Measurements from ENCODE around the gene SDK2.
"Not testable (repeated sequence)": the region's sequence is repeated elsewhere in the genome, so short reads cannot be mapped to it uniquely, and the experiment has no call there.

SDK2 gene

GRCh38 chr17:73336408-73337329 is 307.6 kb downstream of the SDK2 start:
- no peak for DNase-seq

GRCh38 chr17:73335591-73336407 is 308.4 kb downstream of the SDK2 start:
- DNase-seq, result no peak

- no peak for DNase-seq
These were observed 309.3 kb downstream of the SDK2 start for GRCh38 chr17:73334771-73335513.

GRCh38 chr17:73333445-73333844 is 310.8 kb downstream of the SDK2 start:
- not testable (repeated sequence) for DNase-seq

- no peak for DNase-seq
These were observed 313.2 kb downstream of the SDK2 start for GRCh38 chr17:73331060-73331459.

GRCh38 chr17:73327676-73328075 is 316.6 kb downstream of the SDK2 start:
- DNase-seq, result no peak

- no peak for DNase-seq
These were observed 318.8 kb downstream of the SDK2 start for GRCh38 chr17:73325527-73325842.

GRCh38 chr17:73324711-73325526 is 319.3 kb downstream of the SDK2 start:
- DNase-seq, result no peak

GRCh38 chr17:73324160-73324475 is 320.1 kb downstream of the SDK2 start:
- DNase-seq, result no peak

- no peak for DNase-seq
These were observed 320.7 kb downstream of the SDK2 start for GRCh38 chr17:73323409-73324159.

- no peak for DNase-seq
These were observed 323.5 kb downstream of the SDK2 start for GRCh38 chr17:73320601-73321264.

GRCh38 chr17:73319766-73320165 is 324.5 kb downstream of the SDK2 start:
- DNase-seq, result no peak

GRCh38 chr17:73318836-73319235 is 325.4 kb downstream of the SDK2 start:
- peak; percentile 32 to 69 for DNase-seq

GRCh38 chr17:73318427-73318813 is 325.8 kb downstream of the SDK2 start:
- DNase-seq, result no peak

- DNase-seq, result no peak
These were observed 326.5 kb downstream of the SDK2 start for GRCh38 chr17:73317513-73318426.

GRCh38 chr17:73316919-73317505 is 327.2 kb downstream of the SDK2 start:
- no peak for DNase-seq

GRCh38 chr17:73315471-73315870 is 328.8 kb downstream of the SDK2 start:
- DNase-seq, result no peak

GRCh38 chr17:73313526-73314127 is 330.6 kb downstream of the SDK2 start:
- no peak for DNase-seq

- not testable (repeated sequence) for DNase-seq
These were observed 331.4 kb downstream of the SDK2 start for GRCh38 chr17:73312887-73313286.
